Esophagus muscularis mucosa (tissue), 4 donors: ENCODE measurements around the gene SLAIN2. TPM values are rescaled to one million over a fixed set of nuclear protein-coding genes. Genes with fewer than 3 reads are reported as not detected.
"Not testable (repeated sequence)": the region's sequence is repeated elsewhere in the genome, so short reads cannot be mapped to it uniquely, and the experiment has no call there.

Experiments used
- DNase-seq: peaks from one replicate; pipeline ENCODE4 v3.0.0-alpha.2; 2017; ENCODE audit errors: extremely low spot score
- H3K27ac ChIP-seq, 4 donors: fragments of 200-600 bp; sonication (generic); replicated peaks in 1 of 4; 1 replicate in 3 of 4; 2 replicates in 1 of 4; pipeline ENCODE4 v1.5.1; 2016 to 2019; ENCODE audit warnings: mild to moderate bottlenecking in 1 of 4
- H3K27me3 ChIP-seq, 4 donors: fragments of 200-600 bp; sonication (generic); one replicate each; pipeline versions ENCODE4 v1.5.1 to v1.6.0; 2016 to 2019
- H3K36me3 ChIP-seq, 4 donors: fragments of 200-600 bp; sonication (generic); one replicate each; pipeline ENCODE4 v1.5.1; 2016 to 2019
- H3K4me1 ChIP-seq, 4 donors: fragments of 200-600 bp; sonication (generic); one replicate each; pipeline ENCODE4 v1.5.1; 2016 to 2019
- H3K4me3 ChIP-seq, 4 donors: fragments of 200-600 bp; sonication (generic); 1 replicate in 2 of 4; 2 replicates in 2 of 4; pipeline ENCODE4 v1.5.1; 2016 to 2019; ENCODE audit warnings: mild to moderate bottlenecking in 4 of 4, moderate library complexity in 1 of 4
- H3K9me3 ChIP-seq, 4 donors: fragments of 200-600 bp; sonication (generic); 1 replicate in 3 of 4; 2 replicates in 1 of 4; pipeline ENCODE4 v1.5.1; 2016 to 2019
- EP300 ChIP-seq: sonication (generic); formaldehyde crosslinking; IDR thresholded peaks from one replicate; pipeline ENCODE4 v1.6.1; 2017; ENCODE audit warnings: antibody characterized with exemption
- POLR2A ChIP-seq: fragments of 450-650 bp; IDR thresholded peaks from one replicate; pipeline ENCODE4 v1.6.1; 2017; ENCODE audit warnings: antibody characterized with exemption, moderate library complexity, mild to moderate bottlenecking, low read depth
- POLR2AphosphoS5 ChIP-seq, 2 donors: sonication (generic); formaldehyde crosslinking; IDR thresholded peaks; one replicate each; pipeline ENCODE4 v1.6.1; 2017; ENCODE audit warnings: antibody characterized with exemption in 2 of 2
- WGBS: methylation state at CpG from one replicate; pipeline ENCODE4 v1.1.5; 2018; 5-methylcytosine and 5-hydroxymethylcytosine counted together
- intact Hi-C: fragments of 100-400 bp; cut with DNase I; formaldehyde crosslinking; loops from one replicate; pipeline ENCODE4 v1.15.1; 2023
- total RNA-seq, 4 donors: library from RNA; depleted of rRNA; stranded (reverse); fragments of >200 nt; gene quantifications; one replicate each; pipeline versions ENCODE4 v1.1.0 to v1.2.1, GENCODE V29; 2016
- TF ChIP-seq, protein P1 (sequence below), 3 experiments: fragments of 200-600 bp in 2 of 3; fragments of 450-650 bp in 1 of 3; sonication (generic) in 2 of 3; IDR thresholded peaks; one replicate each; pipeline ENCODE4 v1.5.1; 2017 to 2019; ENCODE audit warnings: antibody characterized with exemption in 3 of 3, mild to moderate bottlenecking in 2 of 3, moderate library complexity in 1 of 3

The SLAIN2 gene
- total RNA-seq, 4 donors from 2014 or later, result 82.5 to 165 (median 111) TPM

- Histone ChIP-seq H3K4me3 (no peak overlapping the region), H3K9me3 (no peaks in the 10 kb centered on the region), H3K36me3 (no peaks in the 10 kb centered on the region), H3K4me1 (no peaks in the 10 kb centered on the region), H3K27ac (no peak overlapping the region), H3K27me3 (no peaks in the 10 kb centered on the region)
- intact Hi-C loops, result no loop called here
- WGBS, result 90% methylated on average over 2 of the region's 2 CpGs
- TF ChIP-seq POLR2A, result no peak
- no peak for TF ChIP-seq EP300
- no peak for TF ChIP-seq POLR2AphosphoS5 (IDR thresholded peaks at IDR 0.05)
- TF ChIP-seq, protein P1, sequence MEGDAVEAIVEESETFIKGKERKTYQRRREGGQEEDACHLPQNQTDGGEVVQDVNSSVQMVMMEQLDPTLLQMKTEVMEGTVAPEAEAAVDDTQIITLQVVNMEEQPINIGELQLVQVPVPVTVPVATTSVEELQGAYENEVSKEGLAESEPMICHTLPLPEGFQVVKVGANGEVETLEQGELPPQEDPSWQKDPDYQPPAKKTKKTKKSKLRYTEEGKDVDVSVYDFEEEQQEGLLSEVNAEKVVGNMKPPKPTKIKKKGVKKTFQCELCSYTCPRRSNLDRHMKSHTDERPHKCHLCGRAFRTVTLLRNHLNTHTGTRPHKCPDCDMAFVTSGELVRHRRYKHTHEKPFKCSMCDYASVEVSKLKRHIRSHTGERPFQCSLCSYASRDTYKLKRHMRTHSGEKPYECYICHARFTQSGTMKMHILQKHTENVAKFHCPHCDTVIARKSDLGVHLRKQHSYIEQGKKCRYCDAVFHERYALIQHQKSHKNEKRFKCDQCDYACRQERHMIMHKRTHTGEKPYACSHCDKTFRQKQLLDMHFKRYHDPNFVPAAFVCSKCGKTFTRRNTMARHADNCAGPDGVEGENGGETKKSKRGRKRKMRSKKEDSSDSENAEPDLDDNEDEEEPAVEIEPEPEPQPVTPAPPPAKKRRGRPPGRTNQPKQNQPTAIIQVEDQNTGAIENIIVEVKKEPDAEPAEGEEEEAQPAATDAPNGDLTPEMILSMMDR (IDR thresholded peaks at IDR 0.05), result no peak
- DNase-seq, result no peak
These were observed 32.4 kb upstream of the SLAIN2 start for GRCh38 chr4:48308901-48309300.

DNA sequence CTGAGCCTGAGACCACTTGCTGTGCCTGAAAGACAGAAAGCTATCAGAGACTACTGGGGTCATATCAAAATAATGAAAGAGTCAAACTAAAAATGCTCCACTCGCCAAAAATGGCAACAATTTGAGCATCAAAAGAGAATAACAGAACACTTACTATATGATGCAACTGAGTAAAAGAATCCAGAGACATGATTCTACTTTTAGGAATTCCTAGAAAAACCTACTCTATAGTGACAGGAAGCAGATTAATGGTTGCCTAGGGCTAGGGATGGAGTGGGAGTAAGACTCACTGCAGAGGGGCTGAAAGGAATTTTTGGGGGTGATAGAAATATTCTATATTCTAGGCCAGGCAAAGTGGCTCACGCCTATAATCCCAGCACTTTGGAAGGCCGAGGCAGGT, 29.4 kb upstream of the SLAIN2 start:
- Histone ChIP-seq H3K9me3 (no peaks in the 10 kb centered on the region), H3K4me3 (no peak overlapping the region), H3K36me3 (no peaks in the 10 kb centered on the region), H3K27me3 (no peaks in the 10 kb centered on the region), H3K27ac (no peak overlapping the region), H3K4me1 (no peaks in the 10 kb centered on the region)
- intact Hi-C loops, result no loop called here
- no peak for DNase-seq
- WGBS, result 87% methylated on average over 3 of the region's 3 CpGs
- TF ChIP-seq EP300 (no peak), POLR2A (no peak), POLR2AphosphoS5 (IDR thresholded peaks at IDR 0.05) (no peak)
- TF ChIP-seq, protein P1 (IDR thresholded peaks at IDR 0.05), result no peak

GRCh38 chr4:48314746-48315145, 26.6 kb upstream of the SLAIN2 start:
- H3K27ac ChIP-seq, H3K9me3 ChIP-seq, DNase-seq, H3K27me3 ChIP-seq, H3K4me3 ChIP-seq, H3K36me3 ChIP-seq, intact Hi-C loops, H3K4me1 ChIP-seq: not testable (repeated sequence)

DNA sequence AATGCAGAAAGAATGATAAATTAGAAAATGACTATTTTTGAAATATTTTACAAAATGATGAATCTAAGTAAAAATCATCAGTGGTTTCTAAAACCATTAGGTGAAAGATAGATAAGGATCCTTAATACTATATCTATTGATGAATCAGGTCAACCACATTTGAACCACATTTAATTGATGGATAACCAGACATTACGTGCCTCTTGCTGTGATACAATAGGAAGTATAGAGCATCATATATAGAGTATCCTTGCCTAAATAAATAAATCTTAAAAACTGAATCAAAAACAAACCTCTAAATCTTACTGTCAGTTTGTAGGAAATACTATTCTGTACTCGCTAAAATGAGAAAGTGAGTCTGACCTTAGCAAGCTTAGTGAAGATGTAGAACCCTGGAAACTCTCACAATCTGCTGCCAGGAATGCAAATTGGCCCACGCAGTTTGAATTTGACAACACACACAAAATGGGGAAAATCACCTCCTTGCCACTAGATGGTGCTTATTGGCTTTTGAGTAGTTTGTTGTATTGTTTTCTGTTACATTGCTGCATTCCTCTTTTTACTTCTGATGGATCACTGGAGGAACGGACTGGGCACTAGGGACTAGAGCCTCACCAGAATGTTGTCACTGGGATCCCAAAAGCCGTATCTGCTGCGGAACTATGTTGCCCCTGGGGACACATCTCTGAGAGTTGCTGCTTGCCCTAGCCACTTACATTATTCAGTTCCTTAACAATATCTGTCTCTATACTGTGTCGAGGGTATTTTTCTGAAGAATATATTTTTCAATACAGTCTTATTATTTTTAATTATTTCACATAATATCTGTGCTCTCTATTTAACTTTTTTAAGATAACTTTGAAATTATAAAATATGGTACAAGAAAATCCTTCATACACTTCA, 25.4 kb upstream of the SLAIN2 start:
- intact Hi-C loops, result no loop called here
- H3K4me1 ChIP-seq, result no peaks in the 10 kb centered on the region
- TF ChIP-seq, protein P1 (IDR thresholded peaks at IDR 0.05), result peak; percentile 43 to 61 (median 50)
- no peak for TF ChIP-seq POLR2A
- DNase-seq, result no peak
- no peak overlapping the region for H3K27ac ChIP-seq
- H3K4me3 ChIP-seq, result no peak overlapping the region
- no peaks in the 10 kb centered on the region for H3K27me3 ChIP-seq
- WGBS, result 35% methylated on average over 7 of the region's 7 CpGs
- H3K9me3 ChIP-seq, result no peaks in the 10 kb centered on the region
- no peaks in the 10 kb centered on the region for H3K36me3 ChIP-seq

- intact Hi-C loops, result no loop called here
- Histone ChIP-seq H3K4me1 (no peaks in the 10 kb centered on the region), H3K27ac (no peak overlapping the region), H3K9me3 (no peaks in the 10 kb centered on the region), H3K36me3 (no peaks in the 10 kb centered on the region), H3K27me3 (no peaks in the 10 kb centered on the region), H3K4me3 (no peak overlapping the region)
- DNase-seq, result no peak
- TF ChIP-seq POLR2A (no peak), EP300 (no peak), POLR2AphosphoS5 (IDR thresholded peaks at IDR 0.05) (no peak)
- TF ChIP-seq, protein P1 (IDR thresholded peaks at IDR 0.05), result no peak
- WGBS, result 69% methylated on average over 2 of the region's 2 CpGs
These were observed 20.0 kb upstream of the SLAIN2 start for GRCh38 chr4:48321312-48321711.
